ENCODE data around the gene SNX9.

GRCh38 chr6:157944983-157945931 lies 122.2 kb downstream of the SNX9 start:
- TF ChIP-seq CTCF (IDR thresholded peaks at IDR 0.05) (no peak), POLR2A (IDR thresholded peaks at IDR 0.05) (no peak)

Data from body of pancreas (tissue), 4 donors.